GM19238 (cell line): ENCODE measurements around the gene APOL1.
A peak's percentile ranks its signal among the peaks of the same experiment; 100 is the strongest.

Experiments used
- DNase-seq: peaks from one replicate; pipeline ENCODE4 v3.0.0; 2011; ENCODE audit warnings: low spot score; ENCODE audit not compliant: insufficient read length

APOL1 gene

DNA sequence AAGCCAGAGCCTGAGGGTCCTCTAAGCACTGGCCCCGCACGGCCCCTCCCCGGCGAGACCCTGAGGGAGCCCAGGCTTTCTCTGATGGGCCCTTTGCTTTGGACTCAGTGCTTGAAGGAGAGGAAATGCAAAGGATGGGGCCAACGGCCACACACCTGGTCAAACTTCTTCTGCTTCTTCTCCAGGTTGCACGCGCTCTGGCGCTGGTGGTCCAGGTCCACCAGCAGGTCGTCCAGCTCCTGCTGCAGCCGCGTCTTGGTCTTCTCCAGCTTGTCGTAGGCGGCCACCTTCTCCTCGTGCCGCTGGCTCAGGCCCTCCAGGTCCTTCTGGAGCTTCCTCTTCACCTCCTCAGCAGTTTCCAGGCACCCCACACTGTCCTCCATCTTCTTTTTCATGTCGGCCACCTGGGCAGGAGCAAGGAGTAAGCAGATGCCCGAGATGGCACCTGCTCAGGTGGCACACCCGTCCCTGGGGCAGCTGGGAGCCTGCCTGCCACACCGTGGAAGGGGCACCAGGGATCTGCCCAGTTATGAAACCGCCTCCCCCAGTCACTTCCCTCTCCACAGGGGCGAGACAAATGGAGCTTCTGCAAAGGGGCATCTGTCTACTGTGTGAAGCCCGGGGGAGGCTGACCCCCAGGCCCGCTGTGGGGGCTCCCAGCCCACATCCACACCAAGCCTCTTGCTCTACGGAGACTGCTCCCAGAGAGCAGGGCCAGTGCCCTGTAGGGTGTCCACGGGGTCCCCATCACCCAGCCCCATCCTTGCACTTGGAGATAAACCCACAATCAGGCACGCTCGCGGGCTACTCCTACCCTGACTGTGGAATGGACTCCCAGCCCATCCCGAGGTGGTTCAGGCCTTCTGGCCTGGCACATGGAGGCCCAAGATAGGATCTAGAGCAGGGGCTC is 39.2 kb downstream of the APOL1 start:
- no peak for DNase-seq

DNA sequence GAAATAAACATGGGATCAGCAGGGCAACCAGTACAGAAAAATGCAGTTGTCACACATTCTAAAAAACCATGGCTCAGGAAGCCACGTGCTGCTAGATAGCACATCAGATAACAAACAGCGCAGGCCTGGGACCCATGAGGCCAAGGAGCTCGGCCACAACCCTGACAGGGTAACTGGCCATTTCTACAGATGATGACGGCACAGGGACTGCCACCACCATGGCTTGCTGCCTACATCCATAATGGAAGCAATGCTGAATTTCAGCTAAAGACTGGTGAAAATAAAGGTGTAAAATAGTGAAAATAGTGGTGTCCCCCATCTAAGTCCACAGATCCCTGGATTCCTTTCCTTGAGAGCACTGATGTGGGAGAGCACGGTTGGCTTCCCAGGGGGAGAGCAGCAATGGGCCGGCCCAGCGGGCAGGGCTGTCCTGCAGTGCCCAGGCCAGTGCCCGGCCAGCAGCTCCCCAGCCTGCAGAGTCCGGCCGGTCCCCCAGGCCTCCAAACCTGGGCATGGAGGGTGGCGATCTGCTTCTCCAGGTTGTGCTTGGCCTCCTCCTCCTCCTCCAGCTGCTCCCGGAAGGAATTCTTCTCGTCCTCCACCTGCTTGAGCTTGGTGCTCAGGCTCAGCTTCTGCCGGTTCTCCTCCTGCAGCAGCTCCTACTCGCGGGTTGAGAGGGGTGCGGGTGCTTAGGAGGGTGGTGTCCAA is 40.0 kb downstream of the APOL1 start:
- DNase-seq, result no peak

DNA sequence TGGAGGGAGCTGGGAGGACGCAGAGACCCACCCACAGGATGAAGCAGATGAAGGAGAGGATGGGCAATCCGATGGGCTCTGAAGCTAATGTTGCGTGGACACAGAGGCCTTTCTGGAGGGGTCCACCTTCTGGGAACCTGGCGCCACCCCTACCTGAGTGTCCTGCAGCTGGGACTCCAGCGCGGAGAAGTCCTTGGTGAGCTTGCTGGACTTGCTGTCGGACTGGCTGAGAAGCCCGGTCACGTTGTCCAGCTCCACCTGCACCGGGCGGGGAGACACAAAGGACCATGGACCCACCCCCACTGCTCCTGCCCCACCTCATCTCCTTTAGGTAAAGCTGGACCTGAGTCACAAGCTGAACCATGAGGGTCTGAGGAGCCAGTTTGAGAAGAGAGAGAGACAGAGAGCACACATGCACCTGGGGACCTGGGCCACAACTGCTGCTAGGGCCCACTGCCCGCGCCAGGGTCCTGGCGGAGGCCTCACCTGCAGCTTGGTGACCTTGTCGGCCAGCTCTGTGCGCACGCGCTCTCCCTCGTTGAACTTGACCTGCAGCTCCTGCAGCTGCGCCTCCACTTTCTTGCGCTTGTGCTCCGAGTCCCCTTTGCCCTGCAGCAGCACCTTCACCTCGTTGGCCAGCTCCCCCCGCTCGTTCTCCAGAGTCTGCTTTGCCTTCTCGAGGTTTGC is 40.8 kb downstream of the APOL1 start:
- no peak for DNase-seq

DNA sequence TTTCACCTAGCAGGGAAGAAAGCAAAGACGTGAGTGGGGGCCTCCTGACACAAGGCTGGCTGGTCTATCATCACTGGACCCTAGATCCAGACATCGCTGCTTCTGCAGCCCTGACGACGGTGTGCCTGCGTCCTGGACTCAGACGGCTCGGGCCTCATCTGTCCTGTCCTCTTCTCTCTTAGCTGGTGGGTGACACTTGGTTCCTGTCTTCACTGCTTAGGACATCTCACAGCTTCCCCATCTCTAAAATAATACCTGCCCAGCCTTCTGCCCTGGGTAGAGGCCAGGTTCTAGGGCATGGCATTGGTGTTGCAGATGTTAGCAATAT is 41.3 kb downstream of the APOL1 start:
- DNase-seq, result no peak

DNA sequence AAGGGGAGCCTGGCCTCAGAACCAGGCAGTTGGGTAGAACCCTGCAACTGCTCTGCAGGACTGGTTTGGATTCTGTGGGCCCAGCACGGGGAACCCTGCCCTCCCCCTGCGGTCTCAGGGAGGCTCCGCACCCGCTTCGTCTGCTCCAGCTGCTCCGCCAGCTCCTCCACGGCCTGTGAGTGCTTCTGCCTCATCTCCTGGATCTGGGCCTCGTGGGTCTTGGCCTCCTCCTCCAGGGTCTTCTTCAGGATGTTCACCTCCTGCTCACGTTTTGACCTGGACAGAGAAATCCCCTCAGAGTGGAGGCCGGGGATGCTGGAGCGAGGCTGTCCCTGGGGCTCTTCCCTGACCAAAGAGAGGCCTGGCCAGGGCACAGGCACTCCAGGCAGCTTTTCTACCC is 41.9 kb downstream of the APOL1 start:
- no peak for DNase-seq

DNA sequence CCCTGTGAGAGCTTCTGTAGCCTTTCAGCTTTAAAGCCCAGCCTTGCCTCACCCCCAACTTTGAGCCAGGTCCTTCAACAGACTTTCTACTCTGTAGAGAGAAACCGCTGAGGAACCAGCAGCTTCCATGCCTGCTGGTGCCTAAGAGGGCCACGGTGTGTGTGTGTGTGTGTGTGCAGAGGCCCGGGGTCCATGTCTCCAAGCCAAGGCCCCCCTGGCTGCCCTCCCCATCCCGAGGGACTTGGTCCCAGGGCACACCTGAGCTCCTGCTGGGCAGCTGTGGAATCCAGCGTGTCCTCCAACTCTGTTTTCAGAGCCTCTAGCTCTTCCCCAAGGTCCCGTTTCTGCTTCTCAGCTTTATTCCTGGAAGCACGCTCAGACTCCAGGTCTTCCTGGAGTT is 42.3 kb downstream of the APOL1 start:
- DNase-seq, result no peak

DNA sequence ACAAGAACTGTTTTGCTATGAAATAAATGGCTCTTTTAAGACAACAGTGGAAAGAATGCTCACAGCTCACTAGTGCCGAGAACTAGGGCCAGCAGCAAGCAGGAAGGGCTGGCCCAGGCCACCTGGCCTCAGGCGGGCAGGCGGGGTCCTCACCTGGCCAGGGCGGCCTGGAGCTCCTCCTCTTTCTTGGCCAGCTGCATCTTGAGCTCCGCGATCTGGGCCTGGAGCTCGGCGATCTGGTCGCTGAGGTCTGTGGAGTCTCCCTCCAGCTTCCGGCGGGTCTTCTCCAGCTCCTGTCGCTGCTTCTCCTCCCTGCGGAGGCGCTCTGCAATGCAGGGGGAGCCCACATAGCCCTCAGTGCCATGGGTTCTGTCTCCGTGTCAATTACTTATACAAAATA is 43.8 kb downstream of the APOL1 start:
- no peak for DNase-seq

DNA sequence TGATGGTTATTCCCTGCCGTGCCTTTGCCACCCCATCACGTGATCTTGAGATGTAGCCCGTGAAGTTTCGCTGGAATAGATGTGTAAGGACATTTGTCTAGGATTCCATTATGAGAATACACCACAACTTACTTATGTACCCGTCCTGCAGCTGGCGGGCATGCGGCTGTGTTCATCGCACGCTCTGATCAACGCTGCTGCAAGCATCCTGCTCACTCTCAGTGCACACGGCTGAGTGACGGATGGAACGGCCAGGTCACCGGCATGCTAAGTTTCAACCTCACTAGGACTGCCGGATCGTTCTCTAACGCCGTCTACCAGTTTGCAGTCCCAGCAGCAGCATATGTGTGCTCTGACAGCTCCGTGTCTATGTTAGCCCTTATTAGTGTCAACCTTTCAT is 44.6 kb downstream of the APOL1 start:
- DNase-seq, result no peak

DNA sequence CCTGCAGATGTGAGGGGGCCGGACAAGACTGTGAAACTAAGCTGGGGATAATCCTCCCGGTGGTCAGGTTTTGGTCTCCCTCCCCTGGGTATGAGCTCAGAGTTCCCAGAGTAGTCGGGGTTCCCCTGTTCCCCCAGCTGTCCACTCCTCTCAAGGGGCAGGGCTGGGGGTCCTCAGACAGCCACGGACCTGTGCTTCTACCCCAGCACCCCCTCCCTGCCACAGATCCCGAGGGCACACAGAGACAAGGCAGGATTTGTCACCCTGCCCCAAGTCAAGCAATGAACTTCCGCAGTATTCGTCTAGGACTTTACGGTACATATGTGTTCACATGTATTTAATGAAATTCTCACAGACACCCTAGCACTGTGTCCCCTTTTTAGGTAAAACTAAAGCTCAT is 45.2 kb downstream of the APOL1 start:
- no peak for DNase-seq

DNA sequence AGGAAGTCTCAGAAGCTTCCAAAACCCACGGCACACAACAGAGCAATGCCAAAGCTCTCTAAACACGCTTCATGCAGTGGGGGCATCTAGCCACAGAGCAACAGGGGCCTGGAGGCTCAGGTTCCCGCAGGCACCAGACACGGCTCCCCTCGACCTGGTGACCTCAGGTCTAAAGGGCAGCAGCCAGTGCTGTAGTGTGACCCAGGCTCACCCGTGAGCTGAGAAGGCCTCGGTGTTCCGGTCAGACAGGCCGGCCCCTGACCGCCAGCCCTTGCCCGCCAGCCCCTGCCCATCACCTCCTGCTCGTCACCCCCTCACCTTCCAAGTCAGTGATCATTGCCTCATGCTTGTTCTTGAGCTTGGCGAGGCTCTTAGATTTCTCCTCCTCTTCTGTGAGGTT is 45.7 kb downstream of the APOL1 start:
- DNase-seq, result no peak

DNA sequence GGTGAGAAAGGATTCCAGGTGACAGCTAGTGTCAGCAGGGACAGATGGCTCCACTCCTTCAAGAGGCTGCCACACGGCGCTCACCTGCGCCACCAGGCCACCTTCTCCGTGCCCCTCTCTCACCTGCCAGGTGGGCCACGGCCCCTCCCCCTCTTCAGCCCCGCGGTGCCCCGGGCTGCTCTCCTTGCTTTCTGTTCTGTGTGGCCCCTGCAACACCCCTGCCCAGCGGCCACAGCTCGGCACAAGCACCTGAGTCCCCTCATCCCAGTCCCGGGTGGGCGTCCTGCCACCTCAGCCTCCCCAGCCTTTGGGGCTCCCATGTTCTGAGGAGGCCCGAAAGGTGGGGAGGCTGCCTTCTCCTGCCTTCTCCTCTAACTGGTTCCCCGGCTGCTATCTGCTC is 46.4 kb downstream of the APOL1 start:
- DNase-seq, result no peak

DNA sequence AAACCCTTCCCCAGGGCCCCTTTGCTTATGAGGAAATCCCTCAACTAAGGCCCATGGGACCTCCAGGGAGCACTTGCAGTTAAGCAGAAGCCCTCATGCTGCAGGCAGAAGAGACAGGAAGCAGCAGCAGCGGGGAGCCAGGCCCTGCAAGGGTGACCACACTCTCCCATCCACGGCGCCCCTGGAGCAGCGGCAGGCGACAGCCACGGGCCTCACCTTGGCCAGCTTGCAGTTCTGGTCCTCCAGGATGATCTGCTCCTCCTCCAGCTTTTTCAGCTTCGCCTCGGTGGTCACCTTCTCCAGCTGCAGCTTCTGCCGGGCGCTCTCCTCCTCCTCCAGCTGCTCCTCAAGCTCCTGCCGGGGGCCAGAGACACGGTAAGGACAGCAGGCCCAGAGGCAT is 47.0 kb downstream of the APOL1 start:
- DNase-seq, result no peak

DNA sequence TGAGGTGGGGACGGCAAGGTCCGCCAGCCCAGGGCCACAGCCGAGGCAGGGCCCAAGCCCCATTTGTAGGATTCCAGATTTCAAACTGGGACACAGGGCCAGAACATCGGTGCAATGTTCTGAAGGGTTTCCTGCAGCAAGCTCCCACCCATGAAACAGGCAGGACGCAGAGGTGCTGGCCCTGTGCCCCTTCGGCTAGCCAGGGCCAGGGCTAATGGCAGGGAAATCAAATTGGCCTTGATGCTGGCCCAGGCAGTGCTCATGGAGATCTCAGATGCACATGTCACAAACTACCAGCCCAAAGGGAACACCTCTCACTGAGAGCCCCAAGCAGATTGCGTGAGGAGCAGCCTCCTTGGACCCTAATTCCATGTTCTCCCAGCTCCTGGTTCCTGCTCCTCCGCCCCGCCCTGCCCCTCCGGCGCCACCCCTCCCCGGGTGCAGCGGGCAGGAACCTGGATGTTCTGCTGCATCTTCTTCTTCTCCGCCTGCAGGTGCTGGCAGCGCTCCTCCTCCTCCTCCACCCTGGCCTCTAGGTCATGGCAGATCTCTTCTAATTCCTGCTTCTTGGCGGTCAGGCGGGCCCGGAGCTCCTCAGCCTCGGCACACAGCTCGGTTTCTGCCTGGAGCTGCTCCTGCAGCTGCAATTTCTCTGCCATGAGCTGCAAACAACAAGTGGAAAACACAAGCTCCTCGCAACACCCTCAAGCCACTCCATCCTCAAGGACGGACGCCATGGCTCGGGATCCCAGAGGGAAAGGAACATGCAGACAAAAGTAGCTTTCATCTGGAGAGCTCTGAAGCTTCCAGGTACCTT is 47.7 kb downstream of the APOL1 start:
- no peak for DNase-seq

DNA sequence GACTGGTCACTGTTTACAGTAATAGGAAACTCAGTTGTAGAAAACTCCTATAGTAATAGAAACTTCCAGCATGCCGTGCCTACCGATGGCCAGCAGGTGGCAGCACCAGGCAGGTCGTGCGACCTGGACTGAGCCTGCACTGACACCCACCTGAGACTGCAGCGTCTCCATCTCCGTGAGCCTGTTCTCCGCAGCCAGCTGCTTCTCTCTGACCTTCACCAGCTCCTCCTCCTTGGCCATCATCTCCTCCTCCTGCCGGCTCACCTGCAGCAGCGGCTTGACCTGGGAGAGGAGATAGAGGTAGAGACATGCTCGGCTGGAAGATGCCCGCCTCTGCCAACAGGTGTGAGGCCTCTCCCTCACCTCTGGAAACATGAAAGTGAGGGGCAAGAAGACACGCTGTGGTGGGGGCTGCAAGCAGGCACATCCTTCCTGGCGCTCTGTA is 48.5 kb downstream of the APOL1 start:
- peak; percentile 75 for DNase-seq

DNA sequence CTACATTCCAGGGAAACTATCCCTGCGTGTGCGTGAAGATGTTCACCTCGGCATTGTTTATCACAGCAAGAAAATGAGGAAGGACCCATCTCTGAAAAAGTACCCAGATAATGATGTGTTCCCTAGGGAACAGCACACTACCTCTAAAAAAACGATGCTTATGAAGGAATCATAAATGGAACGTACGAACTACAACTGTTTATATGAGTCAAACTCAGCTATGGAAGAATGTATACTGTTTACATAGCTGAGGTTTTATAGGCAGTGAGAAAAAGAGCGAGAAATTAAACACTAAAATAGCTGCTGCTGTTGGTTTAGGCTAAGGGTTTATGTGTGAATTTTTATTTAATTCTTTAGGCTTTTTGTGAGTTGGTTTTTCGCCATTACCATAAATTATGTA is 48.9 kb downstream of the APOL1 start:
- DNase-seq, result no peak

DNA sequence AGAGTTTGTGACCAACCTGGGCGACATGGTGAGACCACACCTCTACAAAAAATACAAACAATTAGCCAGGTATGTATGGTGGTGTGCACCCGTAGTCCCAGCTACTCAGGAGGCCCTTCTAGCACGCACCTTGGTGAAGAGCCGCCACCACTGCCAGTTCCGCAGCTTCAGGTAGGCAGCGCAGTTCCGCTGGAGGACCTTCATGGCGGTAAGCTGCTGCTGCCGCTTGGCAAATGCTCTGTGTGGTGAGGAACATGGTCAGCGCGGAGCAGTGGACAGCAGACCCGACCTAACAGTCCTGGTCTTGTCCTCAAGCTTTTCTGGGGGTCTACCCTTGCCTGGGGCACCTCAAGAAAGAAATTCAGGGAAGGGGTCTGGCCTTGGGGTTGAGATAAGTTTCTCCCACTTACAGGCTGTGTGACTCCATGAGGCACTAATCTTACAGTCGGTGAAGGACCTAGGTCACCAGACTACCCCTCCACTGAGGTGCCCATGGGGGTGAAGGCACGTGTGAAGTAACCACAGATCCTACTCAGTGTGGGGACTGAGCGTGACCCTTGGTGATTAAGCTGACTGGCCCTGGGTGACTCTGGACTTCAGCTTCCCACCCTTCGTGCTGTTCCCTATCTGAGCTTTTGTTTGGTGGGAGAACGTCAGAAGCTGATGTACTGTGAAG is 49.6 kb downstream of the APOL1 start:
- no peak for DNase-seq

DNA sequence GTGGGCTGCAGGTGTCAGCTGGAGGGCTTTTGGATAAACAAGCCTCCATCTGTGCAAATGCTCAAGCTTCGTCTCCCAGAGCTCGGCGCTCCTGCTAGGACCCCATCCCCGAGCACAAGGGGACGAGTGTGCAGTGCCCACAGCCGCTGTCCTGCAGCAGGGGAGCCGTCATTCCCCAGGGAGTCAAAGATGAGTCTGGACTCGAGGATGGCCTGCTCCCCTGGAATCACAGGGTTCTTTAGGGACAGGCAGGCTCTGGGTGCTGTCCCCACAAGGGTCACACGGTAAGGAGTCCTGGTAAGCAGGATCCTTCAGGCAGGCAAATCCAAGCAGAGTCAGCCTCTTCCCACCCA is 50.2 kb downstream of the APOL1 start:
- DNase-seq, result no peak

DNA sequence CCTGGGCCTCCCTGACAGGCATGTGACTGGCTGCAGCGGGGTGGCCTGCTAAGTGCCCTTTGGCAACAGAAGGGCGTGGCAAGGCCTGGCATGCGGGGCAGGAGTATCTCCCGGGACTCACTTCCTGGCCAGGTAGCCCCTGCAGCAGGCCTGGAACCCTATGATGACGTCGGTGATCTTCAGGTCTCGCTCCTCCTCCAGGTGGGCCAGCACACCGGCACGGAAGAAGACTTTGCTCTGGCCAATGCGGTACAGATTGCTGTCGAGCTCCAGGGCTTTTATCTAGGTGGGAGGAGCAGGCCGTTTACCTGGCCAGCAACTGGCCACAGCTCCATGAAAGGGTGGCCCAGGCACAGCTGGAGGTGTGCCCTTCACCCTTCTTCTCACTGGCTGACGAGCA is 50.9 kb downstream of the APOL1 start:
- DNase-seq, result no peak

DNA sequence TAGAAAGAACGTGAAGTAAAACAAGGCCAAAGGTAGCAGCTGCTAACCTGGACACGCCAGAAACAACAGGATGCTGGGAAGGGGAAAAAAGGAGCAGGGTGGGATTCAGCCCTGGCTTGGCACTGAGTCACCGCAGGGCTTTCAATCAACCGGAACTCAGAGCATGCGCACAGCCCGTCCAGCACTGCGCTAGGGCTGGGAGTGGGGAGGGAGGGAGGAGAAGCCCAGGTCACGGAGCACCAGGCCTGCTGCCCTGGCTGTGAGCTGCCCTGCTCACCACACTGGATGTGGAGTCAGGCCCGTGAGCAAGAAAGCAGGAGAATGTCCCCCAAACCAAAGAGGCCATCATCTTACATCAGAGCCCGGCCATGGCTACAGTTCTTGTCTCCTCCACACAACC is 51.5 kb downstream of the APOL1 start:
- DNase-seq, result no peak

DNA sequence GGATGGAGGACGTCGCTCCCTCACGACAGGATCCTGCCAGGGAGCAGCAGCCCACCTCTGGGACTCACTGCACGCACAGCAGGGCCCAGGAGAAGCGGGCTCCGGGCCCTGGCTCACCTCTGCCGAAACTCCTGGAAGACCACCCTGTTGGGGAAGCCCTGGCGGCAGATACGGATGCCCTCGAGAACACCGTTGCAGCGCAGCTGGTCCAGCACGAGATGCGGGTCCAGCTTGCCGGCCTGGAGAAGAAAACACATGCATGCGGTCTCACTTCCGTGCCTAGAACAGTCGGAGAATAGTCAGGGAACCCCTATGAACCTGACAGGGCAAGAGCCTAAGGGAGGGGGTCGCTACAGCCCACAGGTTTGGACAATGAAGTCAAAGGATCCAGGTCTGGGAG is 52.9 kb downstream of the APOL1 start:
- DNase-seq, result no peak

DNA sequence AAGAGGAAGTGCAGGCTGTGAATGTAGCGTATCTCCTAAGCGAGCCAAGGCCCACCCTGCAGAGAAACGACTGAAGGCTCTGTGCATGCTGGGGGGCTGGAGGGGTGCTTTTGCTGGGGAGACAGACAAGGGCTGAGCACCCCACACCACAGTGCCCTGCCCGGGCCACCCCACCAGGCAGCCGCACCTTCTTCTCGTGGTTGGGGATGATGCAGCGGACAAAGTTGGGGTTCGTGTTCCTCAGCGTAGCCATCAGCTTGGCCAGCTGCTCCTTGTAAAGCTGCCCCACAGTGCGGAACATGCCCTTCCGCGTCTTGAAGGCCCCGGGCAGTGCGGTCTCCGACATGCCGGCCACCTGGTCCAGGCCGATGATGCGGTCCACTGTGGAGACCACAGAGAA is 53.3 kb downstream of the APOL1 start:
- DNase-seq, result no peak
